Measurements from ENCODE around the gene L3MBTL4. TPM values are rescaled to one million over a fixed set of nuclear protein-coding genes. Genes with fewer than 3 reads are reported as not detected.

L3MBTL4 gene
- total RNA-seq, 1 donor = 0.36 TPM

- Histone ChIP-seq H3K4me1 (ENCODE audit: insufficient read depth, low read length) (no peaks in the 10 kb centered on the region), H3K79me2 (ENCODE audit: insufficient read depth, low read length) (no peaks in the 10 kb centered on the region), H3K4me3 (ENCODE audit: insufficient read depth, low read length) (no peak overlapping the region), H3K4me2 (ENCODE audit: insufficient read depth, low read length) (no peak overlapping the region), H3K27me3 (ENCODE audit: insufficient read depth, low read length) (no peaks in the 10 kb centered on the region), H2AFZ (ENCODE audit: low read length) (no peak overlapping the region), H3K9me3 (ENCODE audit: low read depth, low read length) (no peaks in the 10 kb centered on the region), H3K36me3 (ENCODE audit: insufficient read depth, low read length) (no peaks in the 10 kb centered on the region), H4K20me1 (ENCODE audit: insufficient read depth, low read length) (no peaks in the 10 kb centered on the region), H3K27ac (ENCODE audit: low read depth, low read length) (no peak overlapping the region)
- no peak for DNase-seq (ENCODE audit: insufficient read length, low spot score, missing footprints)
- TF ChIP-seq, protein P1, sequence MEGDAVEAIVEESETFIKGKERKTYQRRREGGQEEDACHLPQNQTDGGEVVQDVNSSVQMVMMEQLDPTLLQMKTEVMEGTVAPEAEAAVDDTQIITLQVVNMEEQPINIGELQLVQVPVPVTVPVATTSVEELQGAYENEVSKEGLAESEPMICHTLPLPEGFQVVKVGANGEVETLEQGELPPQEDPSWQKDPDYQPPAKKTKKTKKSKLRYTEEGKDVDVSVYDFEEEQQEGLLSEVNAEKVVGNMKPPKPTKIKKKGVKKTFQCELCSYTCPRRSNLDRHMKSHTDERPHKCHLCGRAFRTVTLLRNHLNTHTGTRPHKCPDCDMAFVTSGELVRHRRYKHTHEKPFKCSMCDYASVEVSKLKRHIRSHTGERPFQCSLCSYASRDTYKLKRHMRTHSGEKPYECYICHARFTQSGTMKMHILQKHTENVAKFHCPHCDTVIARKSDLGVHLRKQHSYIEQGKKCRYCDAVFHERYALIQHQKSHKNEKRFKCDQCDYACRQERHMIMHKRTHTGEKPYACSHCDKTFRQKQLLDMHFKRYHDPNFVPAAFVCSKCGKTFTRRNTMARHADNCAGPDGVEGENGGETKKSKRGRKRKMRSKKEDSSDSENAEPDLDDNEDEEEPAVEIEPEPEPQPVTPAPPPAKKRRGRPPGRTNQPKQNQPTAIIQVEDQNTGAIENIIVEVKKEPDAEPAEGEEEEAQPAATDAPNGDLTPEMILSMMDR (IDR thresholded peaks at IDR 0.05; ENCODE audit: extremely low read depth, low read depth, low read length) = no peak
Measured at GRCh38 chr18:6327485-6327884, 87.2 kb downstream of the L3MBTL4 start.

DNA sequence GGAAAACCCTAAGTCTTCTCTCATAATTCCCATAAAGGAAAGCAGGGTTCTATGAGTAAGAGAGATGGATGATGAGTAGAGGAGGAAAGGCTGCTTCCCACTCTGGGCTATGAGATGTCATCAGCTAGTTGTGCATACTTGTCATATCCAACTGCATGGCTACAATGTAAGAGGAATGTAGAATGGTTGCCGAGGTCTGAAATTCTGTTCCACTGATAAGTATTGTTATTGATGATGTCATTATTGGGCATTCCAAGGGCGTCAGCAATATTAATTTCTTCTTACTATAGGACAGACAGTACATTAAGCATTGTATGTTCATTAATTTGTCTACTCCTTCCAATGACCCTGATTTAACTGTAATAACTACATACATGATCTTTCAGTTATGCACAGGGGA is 88.1 kb downstream of the L3MBTL4 start:
- Histone ChIP-seq H4K20me1 (ENCODE audit: insufficient read depth, low read length) (no peaks in the 10 kb centered on the region), H3K4me3 (ENCODE audit: insufficient read depth, low read length) (no peak overlapping the region), H3K27me3 (ENCODE audit: insufficient read depth, low read length) (no peaks in the 10 kb centered on the region), H3K9me3 (ENCODE audit: low read depth, low read length) (no peaks in the 10 kb centered on the region), H2AFZ (ENCODE audit: low read length) (no peak overlapping the region), H3K4me2 (ENCODE audit: insufficient read depth, low read length) (no peak overlapping the region), H3K36me3 (ENCODE audit: insufficient read depth, low read length) (no peaks in the 10 kb centered on the region), H3K79me2 (ENCODE audit: insufficient read depth, low read length) (no peaks in the 10 kb centered on the region), H3K4me1 (ENCODE audit: insufficient read depth, low read length) (no peaks in the 10 kb centered on the region), H3K27ac (ENCODE audit: low read depth, low read length) (no peak overlapping the region)
- no peak for DNase-seq (ENCODE audit: insufficient read length, low spot score, missing footprints)
- TF ChIP-seq, protein P1 (IDR thresholded peaks at IDR 0.05; ENCODE audit: extremely low read depth, low read depth, low read length) = no peak

DNA sequence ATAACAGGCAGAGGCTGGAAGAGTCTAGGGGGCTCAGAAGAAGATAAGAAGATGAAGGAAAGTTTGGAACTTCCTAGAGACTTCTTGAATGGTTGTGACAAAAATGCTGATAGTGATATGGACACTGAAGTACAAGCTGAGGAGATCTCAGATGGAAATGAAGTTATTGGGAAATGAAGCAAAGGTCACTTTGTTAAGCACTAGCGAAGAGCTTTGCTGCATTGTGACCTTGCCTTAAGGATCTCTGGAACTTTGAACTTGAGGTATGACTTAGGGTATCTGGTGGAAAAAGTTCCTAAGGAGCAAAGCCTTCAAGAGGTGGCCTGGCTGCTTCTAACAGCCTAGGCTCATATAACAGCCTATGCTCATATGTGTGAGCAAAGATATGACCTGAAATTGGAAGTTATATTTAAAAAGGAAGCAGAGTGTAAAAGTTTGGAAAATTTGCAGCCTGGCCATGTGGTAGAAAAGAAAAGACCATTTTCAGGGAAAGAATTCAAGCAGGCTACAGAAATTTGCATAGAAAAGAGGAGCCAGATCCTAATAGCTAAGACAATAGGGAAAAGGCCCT is 91.3 kb downstream of the L3MBTL4 start:
- TF ChIP-seq, protein P1 (IDR thresholded peaks at IDR 0.05; ENCODE audit: extremely low read depth, low read depth, low read length) = no peak
- no peak for DNase-seq (ENCODE audit: insufficient read length, low spot score, missing footprints)
- H3K36me3 ChIP-seq (ENCODE audit: insufficient read depth, low read length) = no peaks in the 10 kb centered on the region
- H3K4me2 ChIP-seq (ENCODE audit: insufficient read depth, low read length) = no peak overlapping the region
- H3K79me2 ChIP-seq (ENCODE audit: insufficient read depth, low read length) = no peaks in the 10 kb centered on the region
- no peak overlapping the region for H2AFZ ChIP-seq (ENCODE audit: low read length)
- no peaks in the 10 kb centered on the region for H3K27me3 ChIP-seq (ENCODE audit: insufficient read depth, low read length)
- no peak overlapping the region for H3K27ac ChIP-seq (ENCODE audit: low read depth, low read length)
- H4K20me1 ChIP-seq (ENCODE audit: insufficient read depth, low read length) = no peaks in the 10 kb centered on the region
- H3K9me3 ChIP-seq (ENCODE audit: low read depth, low read length) = no peaks in the 10 kb centered on the region
- H3K4me1 ChIP-seq (ENCODE audit: insufficient read depth, low read length) = no peaks in the 10 kb centered on the region
- H3K4me3 ChIP-seq (ENCODE audit: insufficient read depth, low read length) = no peak overlapping the region

- peaks cover 3% of the 10 kb centered on the region for H3K9me3 ChIP-seq (ENCODE audit: low read depth, low read length)
- no peaks in the 10 kb centered on the region for H4K20me1 ChIP-seq (ENCODE audit: insufficient read depth, low read length)
- no peak overlapping the region for H3K4me2 ChIP-seq (ENCODE audit: insufficient read depth, low read length)
- H3K36me3 ChIP-seq (ENCODE audit: insufficient read depth, low read length) = no peaks in the 10 kb centered on the region
- H3K79me2 ChIP-seq (ENCODE audit: insufficient read depth, low read length) = no peaks in the 10 kb centered on the region
- H3K4me3 ChIP-seq (ENCODE audit: insufficient read depth, low read length) = no peak overlapping the region
- H3K4me1 ChIP-seq (ENCODE audit: insufficient read depth, low read length) = no peaks in the 10 kb centered on the region
- TF ChIP-seq, protein P1 (IDR thresholded peaks at IDR 0.05; ENCODE audit: extremely low read depth, low read depth, low read length) = no peak
- no peaks in the 10 kb centered on the region for H3K27me3 ChIP-seq (ENCODE audit: insufficient read depth, low read length)
- no peak overlapping the region for H2AFZ ChIP-seq (ENCODE audit: low read length)
- no peak overlapping the region for H3K27ac ChIP-seq (ENCODE audit: low read depth, low read length)
- no peak for DNase-seq (ENCODE audit: insufficient read length, low spot score, missing footprints)
Measured at GRCh38 chr18:6315517-6316331, 99.0 kb downstream of the L3MBTL4 start.

Data from osteoblast (primary cell).